Epithelial cell of proximal tubule (primary cell): ENCODE measurements around the gene HBG2. TPM values are rescaled to one million over a fixed set of nuclear protein-coding genes. Genes with fewer than 3 reads are reported as not detected.

ENCODE experiments used
- DNase-seq: peaks from one replicate; pipeline ENCODE4 v3.0.0-alpha.2; 2011; ENCODE audit warnings: low read depth
- H3K4me3 ChIP-seq: 2 replicates; pipeline ENCODE4 v1.5.1; 2011; ENCODE audit warnings: low read depth, mild to moderate bottlenecking, low read length
- total RNA-seq: library from RNA; depleted of rRNA; stranded (reverse); fragments of >200 nt; gene quantifications from 2 replicates; pipeline ENCODE4 v1.2.3, GENCODE V29; 2015
- TF ChIP-seq, protein P1 (sequence below): conservative IDR thresholded peaks from 2 replicates; pipeline ENCODE4 v1.5.1; 2012; ENCODE audit warnings: low read depth, mild to moderate bottlenecking, low read length

The HBG2 gene
- total RNA-seq, 1 donor from 2014 or later: not detected

DNA sequence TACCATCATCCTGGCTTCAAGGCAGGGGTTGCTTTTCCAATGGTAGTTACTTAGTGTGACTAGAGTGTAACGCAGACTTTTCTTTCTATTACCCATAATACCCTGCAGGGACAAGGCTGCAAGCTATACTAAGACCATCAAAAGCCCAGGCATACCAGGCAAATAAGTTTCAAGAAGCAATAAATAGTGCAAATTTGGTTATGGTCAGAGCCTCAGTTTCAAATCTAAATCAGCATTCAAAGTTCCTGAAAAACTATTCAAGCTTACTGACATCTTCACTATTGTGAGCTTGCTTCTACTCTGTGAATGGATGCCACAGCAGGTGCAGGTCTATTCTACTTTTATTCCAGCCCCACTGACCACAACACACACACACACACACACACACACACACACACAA is 25.2 kb downstream of the HBG2 start:
- TF ChIP-seq, protein P1, sequence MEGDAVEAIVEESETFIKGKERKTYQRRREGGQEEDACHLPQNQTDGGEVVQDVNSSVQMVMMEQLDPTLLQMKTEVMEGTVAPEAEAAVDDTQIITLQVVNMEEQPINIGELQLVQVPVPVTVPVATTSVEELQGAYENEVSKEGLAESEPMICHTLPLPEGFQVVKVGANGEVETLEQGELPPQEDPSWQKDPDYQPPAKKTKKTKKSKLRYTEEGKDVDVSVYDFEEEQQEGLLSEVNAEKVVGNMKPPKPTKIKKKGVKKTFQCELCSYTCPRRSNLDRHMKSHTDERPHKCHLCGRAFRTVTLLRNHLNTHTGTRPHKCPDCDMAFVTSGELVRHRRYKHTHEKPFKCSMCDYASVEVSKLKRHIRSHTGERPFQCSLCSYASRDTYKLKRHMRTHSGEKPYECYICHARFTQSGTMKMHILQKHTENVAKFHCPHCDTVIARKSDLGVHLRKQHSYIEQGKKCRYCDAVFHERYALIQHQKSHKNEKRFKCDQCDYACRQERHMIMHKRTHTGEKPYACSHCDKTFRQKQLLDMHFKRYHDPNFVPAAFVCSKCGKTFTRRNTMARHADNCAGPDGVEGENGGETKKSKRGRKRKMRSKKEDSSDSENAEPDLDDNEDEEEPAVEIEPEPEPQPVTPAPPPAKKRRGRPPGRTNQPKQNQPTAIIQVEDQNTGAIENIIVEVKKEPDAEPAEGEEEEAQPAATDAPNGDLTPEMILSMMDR: no peak

DNA sequence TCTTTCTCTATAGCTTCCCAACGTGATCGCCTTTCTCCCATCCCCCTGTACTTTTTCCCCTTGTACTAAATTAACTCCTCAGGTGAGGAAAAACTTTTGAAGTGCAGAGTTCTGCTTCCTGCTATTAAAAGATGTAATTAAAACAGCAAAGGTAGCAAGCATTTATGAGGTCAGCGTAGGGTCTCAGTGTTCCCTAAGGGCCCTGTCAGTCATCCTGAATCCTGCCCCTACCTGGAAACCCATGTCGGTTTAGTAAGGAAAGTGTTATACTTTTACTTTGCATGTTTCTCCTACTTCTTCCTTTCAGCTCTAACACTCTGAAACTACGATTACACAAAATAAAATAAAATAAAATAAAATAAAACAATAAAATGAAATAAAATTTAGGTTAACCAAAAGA is 26.5 kb downstream of the HBG2 start:
- no peak overlapping the region for H3K4me3 ChIP-seq
- TF ChIP-seq, protein P1: no peak
- no peak for DNase-seq

More for the DNA sequence above, 25.2 kb downstream of the HBG2 start:
- H3K4me3 ChIP-seq: no peak overlapping the region
- no peak for DNase-seq

DNA sequence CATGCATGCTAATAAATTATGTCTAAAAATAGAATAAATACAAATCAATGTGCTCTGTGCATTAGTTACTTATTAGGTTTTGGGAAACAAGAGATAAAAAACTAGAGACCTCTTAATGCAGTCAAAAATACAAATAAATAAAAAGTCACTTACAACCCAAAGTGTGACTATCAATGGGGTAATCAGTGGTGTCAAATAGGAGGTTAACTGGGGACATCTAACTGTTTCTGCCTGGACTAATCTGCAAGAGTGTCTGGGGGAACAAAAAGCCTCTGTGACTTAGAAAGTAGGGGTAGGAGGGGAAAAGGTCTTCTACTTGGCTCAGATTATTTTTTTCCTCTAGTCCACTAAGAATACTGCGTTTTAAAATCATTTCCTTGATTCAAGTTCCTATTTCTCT is 26.9 kb downstream of the HBG2 start:
- TF ChIP-seq, protein P1: no peak
- no peak for DNase-seq

DNA sequence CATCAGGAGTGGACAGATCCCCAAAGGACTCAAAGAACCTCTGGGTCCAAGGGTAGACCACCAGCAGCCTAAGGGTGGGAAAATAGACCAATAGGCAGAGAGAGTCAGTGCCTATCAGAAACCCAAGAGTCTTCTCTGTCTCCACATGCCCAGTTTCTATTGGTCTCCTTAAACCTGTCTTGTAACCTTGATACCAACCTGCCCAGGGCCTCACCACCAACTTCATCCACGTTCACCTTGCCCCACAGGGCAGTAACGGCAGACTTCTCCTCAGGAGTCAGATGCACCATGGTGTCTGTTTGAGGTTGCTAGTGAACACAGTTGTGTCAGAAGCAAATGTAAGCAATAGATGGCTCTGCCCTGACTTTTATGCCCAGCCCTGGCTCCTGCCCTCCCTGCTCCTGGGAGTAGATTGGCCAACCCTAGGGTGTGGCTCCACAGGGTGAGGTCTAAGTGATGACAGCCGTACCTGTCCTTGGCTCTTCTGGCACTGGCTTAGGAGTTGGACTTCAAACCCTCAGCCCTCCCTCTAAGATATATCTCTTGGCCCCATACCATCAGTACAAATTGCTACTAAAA is 27.8 kb downstream of the HBG2 start, which contains the start of gene HBB:
TSS of gene HBB (minus strand) at position 340 of the 579 bp plus-strand sequence. CDS start at position 290, 50 bp downstream.
- no peak for DNase-seq
- TF ChIP-seq, protein P1: no peak
- no peak within 1 kb of the TSS for H3K4me3 ChIP-seq

More for the DNA sequence above, 26.9 kb downstream of the HBG2 start:
- H3K4me3 ChIP-seq: no peak overlapping the region

DNA sequence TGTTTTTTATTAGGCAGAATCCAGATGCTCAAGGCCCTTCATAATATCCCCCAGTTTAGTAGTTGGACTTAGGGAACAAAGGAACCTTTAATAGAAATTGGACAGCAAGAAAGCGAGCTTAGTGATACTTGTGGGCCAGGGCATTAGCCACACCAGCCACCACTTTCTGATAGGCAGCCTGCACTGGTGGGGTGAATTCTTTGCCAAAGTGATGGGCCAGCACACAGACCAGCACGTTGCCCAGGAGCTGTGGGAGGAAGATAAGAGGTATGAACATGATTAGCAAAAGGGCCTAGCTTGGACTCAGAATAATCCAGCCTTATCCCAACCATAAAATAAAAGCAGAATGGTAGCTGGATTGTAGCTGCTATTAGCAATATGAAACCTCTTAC is 29.1 kb downstream of the HBG2 start:
- no peak for DNase-seq
- H3K4me3 ChIP-seq: no peak overlapping the region

DNA sequence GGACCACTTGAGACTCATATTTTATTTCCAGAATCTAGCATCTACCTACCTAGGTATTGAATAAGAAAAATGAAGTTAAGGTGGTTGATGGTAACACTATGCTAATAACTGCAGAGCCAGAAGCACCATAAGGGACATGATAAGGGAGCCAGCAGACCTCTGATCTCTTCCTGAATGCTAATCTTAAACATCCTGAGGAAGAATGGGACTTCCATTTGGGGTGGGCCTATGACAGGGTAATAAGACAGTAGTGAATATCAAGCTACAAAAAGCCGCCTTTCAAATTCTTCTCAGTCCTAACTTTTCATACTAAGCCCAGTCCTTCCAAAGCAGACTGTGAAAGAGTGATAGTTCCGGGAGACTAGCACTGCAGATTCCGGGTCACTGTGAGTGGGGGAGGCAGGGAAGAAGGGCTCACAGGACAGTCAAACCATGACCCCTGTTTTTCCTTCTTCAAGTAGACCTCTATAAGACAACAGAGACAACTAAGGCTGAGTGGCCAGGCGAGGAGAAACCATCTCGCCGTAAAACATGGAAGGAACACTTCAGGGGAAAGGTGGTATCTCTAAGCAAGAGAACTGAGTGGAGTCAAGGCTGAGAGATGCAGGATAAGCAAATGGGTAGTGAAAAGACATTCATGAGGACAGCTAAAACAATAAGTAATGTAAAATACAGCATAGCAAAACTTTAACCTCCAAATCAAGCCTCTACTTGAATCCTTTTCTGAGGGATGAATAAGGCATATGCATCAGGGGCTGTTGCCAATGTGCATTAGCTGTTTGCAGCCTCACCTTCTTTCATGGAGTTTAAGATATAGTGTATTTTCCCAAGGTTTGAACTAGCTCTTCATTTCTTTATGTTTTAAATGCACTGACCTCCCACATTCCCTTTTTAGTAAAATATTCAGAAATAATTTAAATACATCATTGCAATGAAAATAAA is 29.8 kb downstream of the HBG2 start:
- no peak for DNase-seq
- H3K4me3 ChIP-seq: no peak overlapping the region
- TF ChIP-seq, protein P1: no peak

More for the DNA sequence above, 29.1 kb downstream of the HBG2 start:
- TF ChIP-seq, protein P1: no peak
